ENCODE results near the gene OR9Q1. TPM values are rescaled to one million over a fixed set of nuclear protein-coding genes. Genes with fewer than 3 reads are reported as not detected.

Gene OR9Q1
- polyA plus RNA-seq, 1 donor (not counting 4 experiments of a cell fraction or from before 2014, with no cell fraction given), result not detected

- Histone ChIP-seq H2AFZ (ENCODE audit: control insufficient read depth, low read length) (peak overlapping the region; percentile 13), H3K4me3 (ENCODE audit: control insufficient read depth in 2 of 3, extremely low read depth in 1 of 3, insufficient read depth in 2 of 3, low read depth in 1 of 3, low read length in 3 of 3) (peak overlapping the region in 2 of 3 experiments; percentile 11 to 38), H3K27ac (ENCODE audit: control insufficient read depth, insufficient read depth, low read length) (no peak overlapping the region), H3K4me1 (ENCODE audit: control insufficient read depth, extremely low read depth, insufficient read depth, low read length) (peaks cover 13% of the 10 kb centered on the region), H3K4me2 (ENCODE audit: control insufficient read depth, extremely low read depth, insufficient read depth, low read depth, low read length) (peak overlapping the region; percentile 69), H3K9me3 (ENCODE audit: control insufficient read depth, low read depth, low read length) (no peaks in the 10 kb centered on the region), H3K9ac (ENCODE audit: control insufficient read depth, extremely low read depth, insufficient read depth, low read length) (no peak overlapping the region), H3K27me3 (ENCODE audit: control insufficient read depth, extremely low read depth, insufficient read depth, low read length) (no peaks in the 10 kb centered on the region), H3K79me2 (ENCODE audit: control insufficient read depth, insufficient read depth, low read length) (no peaks in the 10 kb centered on the region), H3K9me1 (ENCODE audit: control insufficient read depth, extremely low read depth, insufficient read depth, low read length) (no peaks in the 10 kb centered on the region), H3K36me3 (ENCODE audit: control insufficient read depth in 2 of 2, extremely low read depth in 1 of 2, insufficient read depth in 2 of 2, low read length in 2 of 2) (no peaks in the 10 kb centered on the region), H4K20me1 (ENCODE audit: control insufficient read depth, extremely low read depth, insufficient read depth, low read length) (no peaks in the 10 kb centered on the region)
- FAIRE-seq (peak; percentile 58), DNase-seq (ENCODE audit: low read depth, low spot score) (peak; percentile 42)
- dilution Hi-C loops (cut with MboI; ENCODE audit: extremely low pct_ligation_motif_present, low sequenced_read_pairs), result no loop called here
- TF ChIP-seq CTCF (optimal IDR thresholded peaks at IDR 0.05 in 1 of 3, IDR thresholded peaks at IDR 0.05 in 1 of 3, conservative IDR thresholded peaks at IDR 0.05 in 1 of 3; ENCODE audit: extremely low read depth in 1 of 3, insufficient read depth in 2 of 3, low read length in 3 of 3), result peak in 2 of 3 experiments; percentile 30 to 50
- no peak for TF ChIP-seq EZH2 (IDR thresholded peaks at IDR 0.05; ENCODE audit: low read length)
Observed at GRCh38 chr11:58133309-58134076, 109.8 kb downstream of the OR9Q1 start.

GRCh38 chr11:58134151-58134550 lies 110.5 kb downstream of the OR9Q1 start:
- no peak for FAIRE-seq

More at GRCh38 chr11:58134151-58134550, 110.5 kb downstream of the OR9Q1 start:
- TF ChIP-seq EZH2 (IDR thresholded peaks at IDR 0.05; ENCODE audit: low read length) (no peak), CTCF (optimal IDR thresholded peaks at IDR 0.05 in 1 of 3, IDR thresholded peaks at IDR 0.05 in 1 of 3, conservative IDR thresholded peaks at IDR 0.05 in 1 of 3; ENCODE audit: extremely low read depth in 1 of 3, insufficient read depth in 2 of 3, low read length in 3 of 3) (no peak)
- Histone ChIP-seq H3K9me3 (ENCODE audit: control insufficient read depth, low read depth, low read length) (no peaks in the 10 kb centered on the region), H3K27me3 (ENCODE audit: control insufficient read depth, extremely low read depth, insufficient read depth, low read length) (no peaks in the 10 kb centered on the region), H3K4me1 (ENCODE audit: control insufficient read depth, extremely low read depth, insufficient read depth, low read length) (peaks cover 13% of the 10 kb centered on the region), H2AFZ (ENCODE audit: control insufficient read depth, low read length) (no peak overlapping the region), H3K36me3 (ENCODE audit: control insufficient read depth in 2 of 2, extremely low read depth in 1 of 2, insufficient read depth in 2 of 2, low read length in 2 of 2) (no peaks in the 10 kb centered on the region), H3K27ac (ENCODE audit: control insufficient read depth, insufficient read depth, low read length) (no peak overlapping the region), H3K79me2 (ENCODE audit: control insufficient read depth, insufficient read depth, low read length) (no peaks in the 10 kb centered on the region), H3K9ac (ENCODE audit: control insufficient read depth, extremely low read depth, insufficient read depth, low read length) (no peak overlapping the region), H3K9me1 (ENCODE audit: control insufficient read depth, extremely low read depth, insufficient read depth, low read length) (no peaks in the 10 kb centered on the region), H3K4me2 (ENCODE audit: control insufficient read depth, extremely low read depth, insufficient read depth, low read depth, low read length) (no peak overlapping the region), H3K4me3 (ENCODE audit: control insufficient read depth in 2 of 3, extremely low read depth in 1 of 3, insufficient read depth in 2 of 3, low read depth in 1 of 3, low read length in 3 of 3) (no peak overlapping the region), H4K20me1 (ENCODE audit: control insufficient read depth, extremely low read depth, insufficient read depth, low read length) (no peaks in the 10 kb centered on the region)
- dilution Hi-C loops (cut with MboI; ENCODE audit: extremely low pct_ligation_motif_present, low sequenced_read_pairs), result no loop called here
- no peak for DNase-seq (ENCODE audit: low read depth, low spot score)

Measured in keratinocyte (primary cell).